Keratinocyte (primary cell): ENCODE results near the gene PDE10A. TPM values are rescaled to one million over a fixed set of nuclear protein-coding genes. Genes with fewer than 3 reads are reported as not detected.

Experiments
- DNase-seq: peaks from one replicate; pipeline ENCODE4 v3.0.0-alpha.2; 2011; ENCODE audit warnings: low read depth, missing footprints, low spot score
- FAIRE-seq: peaks from 2 replicates; lab custom pipeline; 2011; peaks lifted over from hg19 to GRCh38; lab: Jason Lieb, UNC
- H2AFZ ChIP-seq: 2 replicates; pipeline ENCODE4 v1.6.0; 2012; ENCODE audit warnings: low read length, control low read depth, inconsistent platforms; ENCODE audit not compliant: control insufficient read depth
- H3K27ac ChIP-seq: 2 replicates; pipeline ENCODE4 v1.5.1; 2011; ENCODE audit warnings: low read length; ENCODE audit not compliant: control insufficient read depth, insufficient read depth
- H3K27me3 ChIP-seq: 3 replicates; pipeline ENCODE4 v1.6.0; 2011; ENCODE audit warnings: low read length; ENCODE audit not compliant: control insufficient read depth, insufficient read depth; ENCODE audit errors: extremely low read depth
- H3K36me3 ChIP-seq, 2 experiments: 2 replicates in 1 of 2; 3 replicates in 1 of 2; pipeline ENCODE4 v1.5.1; 2011; ENCODE audit warnings: low read length in 2 of 2, mild to moderate bottlenecking in 1 of 2; ENCODE audit not compliant: control insufficient read depth in 2 of 2, insufficient read depth in 2 of 2; ENCODE audit errors: extremely low read depth in 1 of 2
- H3K4me1 ChIP-seq: 3 replicates; pipeline ENCODE4 v1.5.1; 2011; ENCODE audit warnings: low read length; ENCODE audit not compliant: control insufficient read depth, insufficient read depth; ENCODE audit errors: extremely low read depth
- H3K4me2 ChIP-seq: 3 replicates; pipeline ENCODE4 v1.6.0; 2011; ENCODE audit warnings: low read depth, low read length; ENCODE audit not compliant: control insufficient read depth, insufficient read depth; ENCODE audit errors: extremely low read depth
- H3K4me3 ChIP-seq, 3 experiments: fragments of 200-600 bp in 1 of 3; sonication (generic) in 1 of 3; 2 replicates in 2 of 3; 3 replicates in 1 of 3; pipeline ENCODE4 v1.5.1; 2011 to 2016; ENCODE audit warnings: low read length in 3 of 3, mild to moderate bottlenecking in 3 of 3, control low read depth in 2 of 3, inconsistent platforms in 1 of 3, low read depth in 1 of 3, mixed read lengths in 1 of 3, mixed run types in 1 of 3, moderate library complexity in 1 of 3; ENCODE audit not compliant: control insufficient read depth in 2 of 3, insufficient read depth in 2 of 3; ENCODE audit errors: extremely low read depth in 1 of 3
- H3K79me2 ChIP-seq: 2 replicates; pipeline ENCODE4 v1.6.0; 2012; ENCODE audit warnings: low read length; ENCODE audit not compliant: control insufficient read depth, insufficient read depth
- H3K9ac ChIP-seq: 3 replicates; pipeline ENCODE4 v1.6.0; 2011; ENCODE audit warnings: low read length; ENCODE audit not compliant: control insufficient read depth, insufficient read depth; ENCODE audit errors: extremely low read depth
- H3K9me1 ChIP-seq: 3 replicates; pipeline ENCODE4 v1.6.0; 2011; ENCODE audit warnings: low read length; ENCODE audit not compliant: control insufficient read depth, insufficient read depth; ENCODE audit errors: extremely low read depth
- H3K9me3 ChIP-seq: 2 replicates; pipeline ENCODE4 v1.5.1; 2012; ENCODE audit warnings: low read depth, low read length; ENCODE audit not compliant: control insufficient read depth
- H4K20me1 ChIP-seq: 3 replicates; pipeline ENCODE4 v1.6.0; 2011; ENCODE audit warnings: low read length; ENCODE audit not compliant: control insufficient read depth, insufficient read depth; ENCODE audit errors: extremely low read depth
- EZH2 ChIP-seq: IDR thresholded peaks from one replicate; pipeline ENCODE4 v1.6.1; 2012; ENCODE audit warnings: inconsistent platforms, mild to moderate bottlenecking, low read length, moderate library complexity
- dilution Hi-C: fragments of 300-500 bp; cut with MboI; formaldehyde crosslinking; loops from one replicate; pipeline ENCODE4 v1.7.0; 2020; ENCODE audit warnings: low sequenced_read_pairs; ENCODE audit not compliant: extremely low pct_ligation_motif_present
- polyA plus RNA-seq, 5 experiments: library from polyadenylated mRNA; depleted of rRNA in 3 of 5; stranded (reverse) in 3 of 5; stranded (forward) in 1 of 5; unstranded in 1 of 5; fragments of >200 nt; gene quantifications; 1 replicate in 1 of 5; 2 replicates in 3 of 5; 3 replicates in 1 of 5; pipeline versions ENCODE4 v1.2.1 to v1.2.3, GENCODE V29; 2011 to 2012; ENCODE audit warnings: missing spikeins in 2 of 5, low read depth in 1 of 5, low replicate concordance in 1 of 5
- TF ChIP-seq, protein P1 (sequence below), 3 experiments: IDR thresholded peaks in 1 of 3; conservative IDR thresholded peaks in 1 of 3; optimal IDR thresholded peaks in 1 of 3; 2 replicates in 2 of 3; 3 replicates in 1 of 3; pipeline versions ENCODE3 to v1.5.1; 2011; ENCODE audit warnings: low read length in 3 of 3, mild to moderate bottlenecking in 3 of 3, moderate library complexity in 2 of 3, control low read depth in 1 of 3, inconsistent platforms in 1 of 3; ENCODE audit not compliant: insufficient read depth in 2 of 3; ENCODE audit errors: extremely low read depth in 1 of 3

The PDE10A gene
- polyA plus RNA-seq, 1 donor (not counting 4 experiments of a cell fraction or from before 2014, with no cell fraction given): not detected

DNA sequence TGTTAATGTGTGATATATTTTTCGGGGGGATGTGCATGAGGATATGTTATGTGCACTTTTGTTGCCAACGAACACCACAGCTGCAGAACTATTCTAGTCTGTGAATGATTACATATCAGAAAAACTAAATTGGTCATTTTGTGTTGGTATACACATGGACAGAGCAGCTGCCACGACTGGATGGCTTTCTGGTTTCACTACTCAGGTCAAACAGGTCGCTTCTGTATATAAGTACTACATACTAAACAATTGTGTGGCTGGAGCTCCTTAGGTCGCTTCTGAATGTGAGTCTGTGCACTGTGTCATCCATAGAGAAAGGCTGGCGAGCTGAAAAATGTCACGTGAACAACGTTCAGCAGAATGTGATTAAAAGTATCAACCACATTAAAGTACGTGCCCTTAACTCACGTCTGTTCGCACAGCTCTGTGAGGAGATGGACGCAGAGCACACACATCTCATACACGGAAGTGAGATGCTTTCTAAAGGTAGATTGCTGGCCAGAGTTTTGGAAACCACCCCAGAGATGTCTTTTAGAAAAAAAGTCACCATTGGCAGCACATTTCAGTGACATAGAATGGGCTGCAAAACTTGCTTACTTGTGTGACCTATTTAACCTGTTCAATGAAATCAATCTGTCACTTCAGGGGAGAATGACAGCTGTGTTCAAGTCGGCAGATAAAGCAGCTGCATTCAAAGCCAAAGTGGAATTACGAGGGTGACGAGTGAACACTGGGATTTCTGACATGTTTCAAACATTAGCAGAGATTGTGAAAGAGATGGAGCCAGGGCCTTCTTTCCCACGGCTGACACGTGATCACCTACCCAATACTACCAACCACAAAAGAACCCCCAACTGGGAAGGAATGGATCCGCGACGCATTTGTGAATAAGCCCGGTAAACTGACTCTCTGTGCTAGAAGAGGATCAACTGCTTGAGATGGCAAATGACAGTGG is 176.6 kb downstream of the PDE10A start:
- no peak overlapping the region for H3K4me2 ChIP-seq
- H3K27me3 ChIP-seq: no peaks in the 10 kb centered on the region
- H3K79me2 ChIP-seq: no peaks in the 10 kb centered on the region
- FAIRE-seq: no peak
- no peak for DNase-seq
- no peak overlapping the region for H3K9ac ChIP-seq
- dilution Hi-C loops: no loop called here
- H3K9me3 ChIP-seq: peaks cover 7% of the 10 kb centered on the region
- H4K20me1 ChIP-seq: no peaks in the 10 kb centered on the region
- no peak overlapping the region for H3K4me3 ChIP-seq
- no peak overlapping the region for H3K27ac ChIP-seq
- H3K36me3 ChIP-seq: no peaks in the 10 kb centered on the region
- no peaks in the 10 kb centered on the region for H3K4me1 ChIP-seq
- no peaks in the 10 kb centered on the region for H3K9me1 ChIP-seq
- TF ChIP-seq EZH2: no peak
- TF ChIP-seq, protein P1, sequence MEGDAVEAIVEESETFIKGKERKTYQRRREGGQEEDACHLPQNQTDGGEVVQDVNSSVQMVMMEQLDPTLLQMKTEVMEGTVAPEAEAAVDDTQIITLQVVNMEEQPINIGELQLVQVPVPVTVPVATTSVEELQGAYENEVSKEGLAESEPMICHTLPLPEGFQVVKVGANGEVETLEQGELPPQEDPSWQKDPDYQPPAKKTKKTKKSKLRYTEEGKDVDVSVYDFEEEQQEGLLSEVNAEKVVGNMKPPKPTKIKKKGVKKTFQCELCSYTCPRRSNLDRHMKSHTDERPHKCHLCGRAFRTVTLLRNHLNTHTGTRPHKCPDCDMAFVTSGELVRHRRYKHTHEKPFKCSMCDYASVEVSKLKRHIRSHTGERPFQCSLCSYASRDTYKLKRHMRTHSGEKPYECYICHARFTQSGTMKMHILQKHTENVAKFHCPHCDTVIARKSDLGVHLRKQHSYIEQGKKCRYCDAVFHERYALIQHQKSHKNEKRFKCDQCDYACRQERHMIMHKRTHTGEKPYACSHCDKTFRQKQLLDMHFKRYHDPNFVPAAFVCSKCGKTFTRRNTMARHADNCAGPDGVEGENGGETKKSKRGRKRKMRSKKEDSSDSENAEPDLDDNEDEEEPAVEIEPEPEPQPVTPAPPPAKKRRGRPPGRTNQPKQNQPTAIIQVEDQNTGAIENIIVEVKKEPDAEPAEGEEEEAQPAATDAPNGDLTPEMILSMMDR (optimal IDR thresholded peaks at IDR 0.05 in 1 of 3, IDR thresholded peaks at IDR 0.05 in 1 of 3, conservative IDR thresholded peaks at IDR 0.05 in 1 of 3; ENCODE audit: extremely low read depth in 1 of 3, insufficient read depth in 2 of 3, low read length in 3 of 3): no peak
- no peak overlapping the region for H2AFZ ChIP-seq

DNA sequence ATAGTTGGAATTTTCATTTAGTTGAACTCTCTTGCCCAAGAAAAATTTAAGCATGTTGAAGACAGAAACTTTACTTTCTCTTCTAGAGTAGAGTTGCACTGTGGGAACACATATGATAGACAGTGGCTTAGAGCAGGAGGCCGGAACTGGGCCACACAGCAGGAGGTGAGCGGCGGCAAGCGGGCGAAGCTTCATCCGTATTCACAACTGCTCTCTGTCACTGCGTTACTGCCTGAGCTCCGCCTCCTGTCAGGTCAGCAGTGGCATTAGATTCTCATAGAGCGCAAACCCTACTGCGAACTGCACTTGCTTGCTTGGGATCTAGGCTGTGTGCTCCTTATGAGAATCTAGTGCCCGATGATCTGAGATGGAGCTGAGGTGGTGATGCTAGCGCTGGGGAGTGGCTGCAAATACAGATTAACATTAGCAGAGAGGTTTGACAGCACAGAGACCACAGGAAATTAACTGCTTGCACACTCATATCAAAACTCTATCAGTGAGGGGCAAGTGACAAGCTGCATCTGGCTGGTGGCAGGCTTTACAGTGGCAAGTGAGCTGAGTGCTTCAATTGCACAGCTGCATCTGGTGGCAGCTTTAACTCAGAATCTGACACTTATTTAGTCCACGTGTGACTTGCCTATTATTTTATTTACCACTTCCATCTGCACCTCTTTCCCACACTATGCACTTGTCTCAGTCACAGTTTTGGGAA is 178.7 kb downstream of the PDE10A start:
- TF ChIP-seq EZH2: no peak
- TF ChIP-seq, protein P1 (optimal IDR thresholded peaks at IDR 0.05 in 1 of 3, IDR thresholded peaks at IDR 0.05 in 1 of 3, conservative IDR thresholded peaks at IDR 0.05 in 1 of 3; ENCODE audit: extremely low read depth in 1 of 3, insufficient read depth in 2 of 3, low read length in 3 of 3): no peak
- H3K9me3 ChIP-seq: peaks cover 7% of the 10 kb centered on the region
- H3K4me2 ChIP-seq: no peak overlapping the region
- no peak overlapping the region for H3K4me3 ChIP-seq
- H3K27ac ChIP-seq: no peak overlapping the region
- no peak overlapping the region for H2AFZ ChIP-seq
- no peak overlapping the region for H3K9ac ChIP-seq
- DNase-seq (no peak), FAIRE-seq (no peak)
- no peaks in the 10 kb centered on the region for H3K4me1 ChIP-seq
- H3K36me3 ChIP-seq: no peaks in the 10 kb centered on the region
- dilution Hi-C loops: no loop called here
- no peaks in the 10 kb centered on the region for H4K20me1 ChIP-seq
- no peaks in the 10 kb centered on the region for H3K9me1 ChIP-seq
- no peaks in the 10 kb centered on the region for H3K79me2 ChIP-seq
- no peaks in the 10 kb centered on the region for H3K27me3 ChIP-seq
